Measurements from ENCODE around the gene CES5A. TPM values are rescaled to one million over a fixed set of nuclear protein-coding genes. Genes with fewer than 3 reads are reported as not detected.
A peak's percentile ranks its signal among the peaks of the same experiment; 100 is the strongest.
"Not testable (repeated sequence)": the region's sequence is repeated elsewhere in the genome, so short reads cannot be mapped to it uniquely, and the experiment has no call there.

Gene CES5A
- total and polyA plus RNA-seq, 2 experiments from 2014 or later: not detected

GRCh38 chr16:55861288-55861687, 13.9 kb downstream of the CES5A start:
- WGBS, 2 experiments (ENCODE audit: low coverage in 1 of 2, low lambda C conversion rate in 2 of 2, missing lambda C conversion rate in 2 of 2): 31 to 34% methylated on average over 4 of the region's 4 CpGs
- in situ Hi-C loops (cut with MboI): no loop called here
- no peak overlapping the region for H3K9ac ChIP-seq

GRCh38 chr16:55857650-55858049, 17.5 kb downstream of the CES5A start:
- H3K4me1 ChIP-seq (ENCODE audit: insufficient read depth); H3K9ac ChIP-seq; H3K79me2 ChIP-seq (ENCODE audit: insufficient read depth); H3K9me3 ChIP-seq (ENCODE audit: low read depth); DNase-seq; H3K9me2 ChIP-seq (ENCODE audit: insufficient read depth); H3K4me3 ChIP-seq; in situ Hi-C loops (cut with MboI); H3K36me3 ChIP-seq (ENCODE audit: low read depth); H3K27me3 ChIP-seq (replicated peaks; ENCODE audit: insufficient read depth); H3F3A ChIP-seq (ENCODE audit: insufficient read depth); H3K4me2 ChIP-seq (ENCODE audit: unreplicated experiment); H4K20me1 ChIP-seq (ENCODE audit: insufficient read depth); H3K27ac ChIP-seq; H2AFZ ChIP-seq: not testable (repeated sequence)
- WGBS, 2 experiments (ENCODE audit: low coverage in 1 of 2, low lambda C conversion rate in 2 of 2, missing lambda C conversion rate in 2 of 2): 8 to 17% methylated on average over 1 of the region's 1 CpG

More at GRCh38 chr16:55861288-55861687, 13.9 kb downstream of the CES5A start:
- Histone ChIP-seq H3K4me2 (ENCODE audit: unreplicated experiment) (no peak overlapping the region), H3K4me3 (no peak overlapping the region), H3K27me3 (replicated peaks; ENCODE audit: insufficient read depth) (no peaks in the 10 kb centered on the region; the same call in 1 of the 2 replicates), H3K79me2 (ENCODE audit: insufficient read depth) (no peaks in the 10 kb centered on the region), H3K36me3 (ENCODE audit: low read depth) (no peaks in the 10 kb centered on the region), H3K4me1 (ENCODE audit: insufficient read depth) (no peaks in the 10 kb centered on the region), H4K20me1 (ENCODE audit: insufficient read depth) (no peaks in the 10 kb centered on the region), H3K9me2 (ENCODE audit: insufficient read depth) (no peaks in the 10 kb centered on the region), H3F3A (ENCODE audit: insufficient read depth) (no peaks in the 10 kb centered on the region), H2AFZ (no peak overlapping the region), H3K27ac (no peak overlapping the region), H3K9me3 (ENCODE audit: low read depth) (no peaks in the 10 kb centered on the region)
- no peak for TF ChIP-seq EZH2phosphoT487 (IDR thresholded peaks at IDR 0.05; ENCODE audit: insufficient read depth, low read depth)
- TF ChIP-seq EZH2 (IDR thresholded peaks at IDR 0.05; ENCODE audit: insufficient read depth, poor library complexity, severe bottlenecking): no peak
- DNase-seq: no peak

- Histone ChIP-seq H3K4me1 (ENCODE audit: insufficient read depth) (no peaks in the 10 kb centered on the region), H3K9me3 (ENCODE audit: low read depth) (no peaks in the 10 kb centered on the region), H3K36me3 (ENCODE audit: low read depth) (no peaks in the 10 kb centered on the region), H3K9ac (no peak overlapping the region), H3K79me2 (ENCODE audit: insufficient read depth) (no peaks in the 10 kb centered on the region), H3K9me2 (ENCODE audit: insufficient read depth) (no peaks in the 10 kb centered on the region), H3K4me3 (no peak overlapping the region), H3K27ac (no peak overlapping the region), H3F3A (ENCODE audit: insufficient read depth) (no peaks in the 10 kb centered on the region), H3K27me3 (replicated peaks; ENCODE audit: insufficient read depth) (no peaks in the 10 kb centered on the region; the same call in 1 of the 2 replicates), H2AFZ (no peak overlapping the region), H4K20me1 (ENCODE audit: insufficient read depth) (no peaks in the 10 kb centered on the region), H3K4me2 (ENCODE audit: unreplicated experiment) (no peak overlapping the region)
- TF ChIP-seq EZH2 (IDR thresholded peaks at IDR 0.05; ENCODE audit: insufficient read depth, poor library complexity, severe bottlenecking) (no peak), EZH2phosphoT487 (IDR thresholded peaks at IDR 0.05; ENCODE audit: insufficient read depth, low read depth) (no peak)
- WGBS, 2 experiments (ENCODE audit: low coverage in 1 of 2, low lambda C conversion rate in 2 of 2, missing lambda C conversion rate in 2 of 2): 75 to 78% methylated on average over 3 of the region's 3 CpGs
- DNase-seq: no peak
- in situ Hi-C loops (cut with MboI): no loop called here
These were observed 18.2 kb downstream of the CES5A start for GRCh38 chr16:55856950-55857349.

GRCh38 chr16:55853114-55853513, 22.1 kb downstream of the CES5A start:
- Histone ChIP-seq H3F3A (ENCODE audit: insufficient read depth) (no peaks in the 10 kb centered on the region), H2AFZ (no peak overlapping the region), H3K9me2 (ENCODE audit: insufficient read depth) (no peaks in the 10 kb centered on the region), H3K4me2 (ENCODE audit: unreplicated experiment) (no peak overlapping the region), H4K20me1 (ENCODE audit: insufficient read depth) (no peaks in the 10 kb centered on the region), H3K27ac (no peak overlapping the region), H3K36me3 (ENCODE audit: low read depth) (no peaks in the 10 kb centered on the region), H3K9ac (no peak overlapping the region), H3K27me3 (replicated peaks; ENCODE audit: insufficient read depth) (no peaks in the 10 kb centered on the region; the same call in none of the 2 replicates), H3K9me3 (ENCODE audit: low read depth) (no peaks in the 10 kb centered on the region), H3K79me2 (ENCODE audit: insufficient read depth) (no peaks in the 10 kb centered on the region), H3K4me3 (no peak overlapping the region), H3K4me1 (ENCODE audit: insufficient read depth) (no peaks in the 10 kb centered on the region)
- in situ Hi-C loops (cut with MboI): no loop called here
- peak; percentile 72 for DNase-seq
- TF ChIP-seq EZH2 (IDR thresholded peaks at IDR 0.05; ENCODE audit: insufficient read depth, poor library complexity, severe bottlenecking) (no peak), EZH2phosphoT487 (IDR thresholded peaks at IDR 0.05; ENCODE audit: insufficient read depth, low read depth) (no peak)
- WGBS, 2 experiments (ENCODE audit: low coverage in 1 of 2, low lambda C conversion rate in 2 of 2, missing lambda C conversion rate in 2 of 2): 28 to 34% methylated on average over 3 of the region's 3 CpGs

GRCh38 chr16:55849536-55849935, 25.6 kb downstream of the CES5A start:
- H3F3A ChIP-seq (ENCODE audit: insufficient read depth): no peaks in the 10 kb centered on the region
- H3K27ac ChIP-seq: no peak overlapping the region
- no peaks in the 10 kb centered on the region for H3K9me2 ChIP-seq (ENCODE audit: insufficient read depth)
- DNase-seq: no peak
- no peak overlapping the region for H3K9ac ChIP-seq
- 66 to 72% methylated on average over 13 of the region's 13 CpGs for WGBS, 2 experiments (ENCODE audit: low coverage in 1 of 2, low lambda C conversion rate in 2 of 2, missing lambda C conversion rate in 2 of 2)
- H3K79me2 ChIP-seq (ENCODE audit: insufficient read depth): no peaks in the 10 kb centered on the region
- in situ Hi-C loops (cut with MboI): loop anchor here (10.0 kb wide), 1 partner anchor 405 kb away; no protein-coding TSS in a partner anchor
- H3K36me3 ChIP-seq (ENCODE audit: low read depth): no peaks in the 10 kb centered on the region
- H3K4me1 ChIP-seq (ENCODE audit: insufficient read depth): no peaks in the 10 kb centered on the region
- no peak for TF ChIP-seq EZH2phosphoT487 (IDR thresholded peaks at IDR 0.05; ENCODE audit: insufficient read depth, low read depth)
- no peak for TF ChIP-seq EZH2 (IDR thresholded peaks at IDR 0.05; ENCODE audit: insufficient read depth, poor library complexity, severe bottlenecking)
- H3K4me2 ChIP-seq (ENCODE audit: unreplicated experiment): no peak overlapping the region
- H3K4me3 ChIP-seq: no peak overlapping the region
- H3K9me3 ChIP-seq (ENCODE audit: low read depth): no peaks in the 10 kb centered on the region
- H3K27me3 ChIP-seq (replicated peaks; ENCODE audit: insufficient read depth): peaks cover 8% of the 10 kb centered on the region; the same call in 1 of the 2 replicates
- H2AFZ ChIP-seq: no peak overlapping the region
- no peaks in the 10 kb centered on the region for H4K20me1 ChIP-seq (ENCODE audit: insufficient read depth)
